Activated CD8-positive, alpha-beta memory T cell treated with anti-CD3 and anti-CD28 coated beads, Interleukin-2, amount 10 ng/mL, durations not matched to agents 7 days and 5 days (primary cell): ENCODE measurements around the gene GSG1L2. TPM values are rescaled to one million over a fixed set of nuclear protein-coding genes. Genes with fewer than 3 reads are reported as not detected.
"Not testable (repeated sequence)": the region's sequence is repeated elsewhere in the genome, so short reads cannot be mapped to it uniquely, and the experiment has no call there.

Experiments
- ATAC-seq: fragments of 150-1000 bp; cut with Tn5 transposase; one replicate; pipeline ENCODE4 v1.10.0; 2021; ENCODE audit warnings: moderate library complexity
- CTCF ChIA-PET: fragments of 350-600 bp; sonication (Branson Sonifier 250); formaldehyde crosslinking; loops from one replicate; lab custom pipeline; 2021; ENCODE audit warnings: antibody characterized with exemption; lab: Charles Lee
- DNase-seq: peaks from one replicate; pipeline ENCODE4 v3.0.0-alpha.2; 2020
- H3K27ac Mint-ChIP-seq: one replicate; pipeline ENCODE4 v1.8.0; 2021; ENCODE audit warnings: mild to moderate bottlenecking, mixed read lengths
- H3K27me3 Mint-ChIP-seq: one replicate; pipeline ENCODE4 v1.8.0; 2021; ENCODE audit warnings: mixed read lengths
- H3K36me3 Mint-ChIP-seq: one replicate; pipeline ENCODE4 v1.8.0; 2021; ENCODE audit warnings: mild to moderate bottlenecking, mixed read lengths
- H3K4me1 Mint-ChIP-seq: one replicate; pipeline ENCODE4 v1.8.0; 2021; ENCODE audit warnings: mixed read lengths
- H3K4me3 Mint-ChIP-seq: one replicate; pipeline ENCODE4 v1.8.0; 2021; ENCODE audit warnings: mild to moderate bottlenecking, moderate library complexity, mixed read lengths
- H3K9me3 Mint-ChIP-seq: one replicate; pipeline ENCODE4 v1.8.0; 2022; ENCODE audit warnings: low read depth, mixed read lengths
- total RNA-seq, 2 experiments: library from RNA; stranded (reverse); gene quantifications; one replicate each; pipeline ENCODE4 v1.2.3, GENCODE V29; 2021

GSG1L2 gene
- total RNA-seq, 2 experiments from 2014 or later: not detected

- no peak for DNase-seq
- no peak within 1 kb of the TSS for H3K4me3 Mint-ChIP-seq
- H3K36me3 Mint-ChIP-seq: no peaks in the 10 kb centered on the region
- H3K27me3 Mint-ChIP-seq: no peaks in the 10 kb centered on the region
- CTCF ChIA-PET: interaction anchor here (0.6 to 1.2 kb wide), 2 partner anchors 23 to 814 kb away, joined by 3 read pairs; no protein-coding TSS in a partner anchor
- ATAC-seq: no peak
- no peak within 1 kb of the TSS for H3K27ac Mint-ChIP-seq
- no peaks in the 10 kb centered on the region for H3K4me1 Mint-ChIP-seq
- no peaks in the 10 kb centered on the region for H3K9me3 Mint-ChIP-seq
These were observed 30.7 kb downstream of the GSG1L2 start, which contains the start of gene DHRS7C for GRCh38 chr17:9790889-9791876. TSS of gene DHRS7C (minus strand) at chr17:9791592. CDS start at chr17:9791284, 308 bp downstream.

GRCh38 chr17:9790316-9790715, 31.6 kb downstream of the GSG1L2 start:
- H3K36me3 Mint-ChIP-seq: no peaks in the 10 kb centered on the region
- H3K27ac Mint-ChIP-seq: no peak overlapping the region
- H3K4me3 Mint-ChIP-seq: no peak overlapping the region
- DNase-seq (no peak), ATAC-seq (no peak)
- H3K27me3 Mint-ChIP-seq: no peaks in the 10 kb centered on the region
- H3K9me3 Mint-ChIP-seq: no peaks in the 10 kb centered on the region
- no peaks in the 10 kb centered on the region for H3K4me1 Mint-ChIP-seq
- CTCF ChIA-PET: interaction anchor here (0.6 to 1.2 kb wide), 2 partner anchors 22 to 815 kb away, joined by 3 read pairs; no protein-coding TSS in a partner anchor

GRCh38 chr17:9788601-9789000, 33.3 kb downstream of the GSG1L2 start:
- Mint-ChIP-seq H3K27ac (no peak overlapping the region), H3K9me3 (no peaks in the 10 kb centered on the region), H3K4me3 (no peak overlapping the region), H3K27me3 (no peaks in the 10 kb centered on the region), H3K4me1 (no peaks in the 10 kb centered on the region), H3K36me3 (no peaks in the 10 kb centered on the region)
- CTCF ChIA-PET: no interaction called here
- no peak for ATAC-seq
- no peak for DNase-seq

- DNase-seq: no peak
- Mint-ChIP-seq H3K4me1 (no peaks in the 10 kb centered on the region), H3K27ac (no peak overlapping the region), H3K27me3 (peaks cover 3% of the 10 kb centered on the region), H3K4me3 (no peak overlapping the region), H3K9me3 (no peaks in the 10 kb centered on the region), H3K36me3 (no peaks in the 10 kb centered on the region)
- ATAC-seq: no peak
- CTCF ChIA-PET: no interaction called here
These were observed 37.3 kb downstream of the GSG1L2 start for GRCh38 chr17:9784544-9784943.

GRCh38 chr17:9783465-9783864, 38.4 kb downstream of the GSG1L2 start:
- CTCF ChIA-PET, DNase-seq, H3K4me1 Mint-ChIP-seq, ATAC-seq, H3K9me3 Mint-ChIP-seq, H3K27ac Mint-ChIP-seq, H3K27me3 Mint-ChIP-seq, H3K4me3 Mint-ChIP-seq, H3K36me3 Mint-ChIP-seq: not testable (repeated sequence)

- H3K9me3 Mint-ChIP-seq: no peaks in the 10 kb centered on the region
- H3K4me1 Mint-ChIP-seq: no peaks in the 10 kb centered on the region
- no peaks in the 10 kb centered on the region for H3K36me3 Mint-ChIP-seq
- no peak overlapping the region for H3K4me3 Mint-ChIP-seq
- ATAC-seq (no peak), DNase-seq (no peak)
- CTCF ChIA-PET: no interaction called here
- H3K27me3 Mint-ChIP-seq: peaks cover 3% of the 10 kb centered on the region
- no peak overlapping the region for H3K27ac Mint-ChIP-seq
These were observed 38.8 kb downstream of the GSG1L2 start for GRCh38 chr17:9783050-9783449.

GRCh38 chr17:9780552-9780951, 41.3 kb downstream of the GSG1L2 start:
- CTCF ChIA-PET: no interaction called here
- Mint-ChIP-seq H3K9me3 (peaks cover 2% of the 10 kb centered on the region), H3K4me1 (no peaks in the 10 kb centered on the region), H3K27ac (no peak overlapping the region), H3K27me3 (peaks cover 3% of the 10 kb centered on the region), H3K4me3 (no peak overlapping the region), H3K36me3 (no peaks in the 10 kb centered on the region)
- ATAC-seq (no peak), DNase-seq (no peak)

GRCh38 chr17:9776911-9777310, 45.0 kb downstream of the GSG1L2 start:
- no peaks in the 10 kb centered on the region for H3K4me1 Mint-ChIP-seq
- peaks cover 3% of the 10 kb centered on the region for H3K27me3 Mint-ChIP-seq
- CTCF ChIA-PET: interaction anchor here (0.7 kb wide), 1 partner anchor 48 kb away, joined by 3 read pairs; no protein-coding TSS in a partner anchor
- DNase-seq (no peak), ATAC-seq (no peak)
- H3K4me3 Mint-ChIP-seq: no peak overlapping the region
- H3K9me3 Mint-ChIP-seq: peaks cover 2% of the 10 kb centered on the region
- no peaks in the 10 kb centered on the region for H3K36me3 Mint-ChIP-seq
- H3K27ac Mint-ChIP-seq: no peak overlapping the region

- CTCF ChIA-PET: no interaction called here
- Mint-ChIP-seq H3K27ac (no peak overlapping the region), H3K36me3 (no peaks in the 10 kb centered on the region), H3K4me1 (no peaks in the 10 kb centered on the region), H3K4me3 (no peak overlapping the region), H3K27me3 (no peaks in the 10 kb centered on the region), H3K9me3 (peaks cover 2% of the 10 kb centered on the region)
- ATAC-seq: no peak
- no peak for DNase-seq
These were observed 49.2 kb downstream of the GSG1L2 start for GRCh38 chr17:9772658-9773057.

GRCh38 chr17:9771465-9771864, 50.4 kb downstream of the GSG1L2 start:
- Mint-ChIP-seq H3K36me3 (no peaks in the 10 kb centered on the region), H3K4me3 (no peak overlapping the region), H3K9me3 (no peaks in the 10 kb centered on the region), H3K27ac (no peak overlapping the region), H3K27me3 (peaks cover under 1% of the 10 kb centered on the region), H3K4me1 (no peaks in the 10 kb centered on the region)
- DNase-seq (no peak), ATAC-seq (no peak)
- CTCF ChIA-PET: no interaction called here

GRCh38 chr17:9769036-9769695, 52.7 kb downstream of the GSG1L2 start:
- Mint-ChIP-seq H3K36me3 (no peaks in the 10 kb centered on the region), H3K27ac (no peak overlapping the region), H3K27me3 (peaks cover 8% of the 10 kb centered on the region), H3K4me3 (no peak overlapping the region), H3K4me1 (no peaks in the 10 kb centered on the region), H3K9me3 (no peaks in the 10 kb centered on the region)
- CTCF ChIA-PET: interaction anchor here (1.0 to 1.8 kb wide), 6 partner anchors 18 to 191 kb away, joined by 4 to 6 read pairs (median 5); no protein-coding TSS in a partner anchor
- ATAC-seq (no peak), DNase-seq (no peak)

GRCh38 chr17:9768381-9768934, 53.4 kb downstream of the GSG1L2 start:
- no peaks in the 10 kb centered on the region for H3K36me3 Mint-ChIP-seq
- H3K4me3 Mint-ChIP-seq: no peak overlapping the region
- DNase-seq (no peak), ATAC-seq (no peak)
- CTCF ChIA-PET: interaction anchor here (0.7 to 1.8 kb wide), 9 partner anchors 17 to 1065 kb away, joined by 3 to 6 read pairs (median 4); partner anchors contain the start of genes DHRS7C and STX8
- peaks cover 12% of the 10 kb centered on the region for H3K27me3 Mint-ChIP-seq
- no peak overlapping the region for H3K27ac Mint-ChIP-seq
- peaks cover 4% of the 10 kb centered on the region for H3K4me1 Mint-ChIP-seq
- H3K9me3 Mint-ChIP-seq: no peaks in the 10 kb centered on the region

GRCh38 chr17:9767432-9767991, 54.4 kb downstream of the GSG1L2 start:
- no peak for DNase-seq
- peaks cover 5% of the 10 kb centered on the region for H3K4me1 Mint-ChIP-seq
- H3K36me3 Mint-ChIP-seq: no peaks in the 10 kb centered on the region
- H3K27me3 Mint-ChIP-seq: peaks cover 12% of the 10 kb centered on the region
- no peak overlapping the region for H3K27ac Mint-ChIP-seq
- no peaks in the 10 kb centered on the region for H3K9me3 Mint-ChIP-seq
- no peak overlapping the region for H3K4me3 Mint-ChIP-seq
- CTCF ChIA-PET: no interaction called here
- no peak for ATAC-seq
